Right renal pelvis (tissue), 4 donors: ENCODE results near the gene KBTBD6. TPM values are rescaled to one million over a fixed set of nuclear protein-coding genes. Genes with fewer than 3 reads are reported as not detected.
"Not testable (repeated sequence)": the region's sequence is repeated elsewhere in the genome, so short reads cannot be mapped to it uniquely, and the experiment has no call there.

Experiments
- DNase-seq, 4 donors: peaks; one replicate each; pipeline ENCODE4 v3.0.0-alpha.2; 2013; ENCODE audit warnings: low read depth in 4 of 4, low spot score in 3 of 4, missing footprints in 1 of 4
- polyA plus RNA-seq, 4 donors: library from polyadenylated mRNA; unstranded; fragments of 120-200 nt; gene quantifications; one replicate each; pipeline ENCODE4 v1.2.1, GENCODE V29; 2013; ENCODE audit not compliant: insufficient read length in 4 of 4

KBTBD6 gene
- 10 to 100 TPM; 17.7 to 21.1 (median 20.4) TPM for polyA plus RNA-seq

GRCh38 chr13:41132512-41133152 is at the start of gene KBTBD6:
Gene KBTBD6, minus strand, starts transcription at chr13:41132802. Its CDS starts 291 bp downstream, at chr13:41132511.
- peak; percentile 91 to 97 (median 96) for DNase-seq

GRCh38 chr13:41182231-41182630 is 49.6 kb upstream of the KBTBD6 start:
- no peak for DNase-seq

GRCh38 chr13:41179593-41180250 is 47.1 kb upstream of the KBTBD6 start:
- no peak for DNase-seq

GRCh38 chr13:41178040-41178439 is 45.4 kb upstream of the KBTBD6 start:
- no peak for DNase-seq

GRCh38 chr13:41177616-41178015 is 45.0 kb upstream of the KBTBD6 start:
- no peak for DNase-seq

GRCh38 chr13:41175576-41175975 is 43.0 kb upstream of the KBTBD6 start:
- not testable (repeated sequence) for DNase-seq

GRCh38 chr13:41162151-41162550 is 29.5 kb upstream of the KBTBD6 start:
- DNase-seq = no peak

- DNase-seq = no peak
These were observed 26.6 kb upstream of the KBTBD6 start for GRCh38 chr13:41159174-41159573.

- DNase-seq = no peak
These were observed 24.6 kb upstream of the KBTBD6 start for GRCh38 chr13:41157048-41157717.

- DNase-seq = no peak
These were observed 24.0 kb upstream of the KBTBD6 start for GRCh38 chr13:41156620-41157019.

- no peak for DNase-seq
These were observed 21.4 kb upstream of the KBTBD6 start for GRCh38 chr13:41154042-41154441.

- DNase-seq = no peak
These were observed 19.4 kb upstream of the KBTBD6 start for GRCh38 chr13:41152005-41152404.

GRCh38 chr13:41150058-41150457 is 17.5 kb upstream of the KBTBD6 start:
- no peak for DNase-seq

- DNase-seq = no peak
These were observed 16.0 kb upstream of the KBTBD6 start for GRCh38 chr13:41148419-41149283.

- no peak for DNase-seq
These were observed 12.7 kb upstream of the KBTBD6 start for GRCh38 chr13:41145136-41145908.

- DNase-seq = no peak
These were observed 12.0 kb upstream of the KBTBD6 start for GRCh38 chr13:41144576-41144975.

GRCh38 chr13:41139296-41139966 is 6.8 kb upstream of the KBTBD6 start:
- no peak for DNase-seq

GRCh38 chr13:41137951-41138350 is 5.3 kb upstream of the KBTBD6 start:
- DNase-seq = no peak

- DNase-seq = no peak
These were observed 4.6 kb upstream of the KBTBD6 start for GRCh38 chr13:41137241-41137640.
